SW 1271 (cell line): ENCODE measurements around the gene ERO1A.

Source experiments
- DNase-seq, 2 experiments: peaks; one replicate each; lab custom pipeline; 2025; lab: John Stamatoyannopoulos, UW

Gene ERO1A

DNA sequence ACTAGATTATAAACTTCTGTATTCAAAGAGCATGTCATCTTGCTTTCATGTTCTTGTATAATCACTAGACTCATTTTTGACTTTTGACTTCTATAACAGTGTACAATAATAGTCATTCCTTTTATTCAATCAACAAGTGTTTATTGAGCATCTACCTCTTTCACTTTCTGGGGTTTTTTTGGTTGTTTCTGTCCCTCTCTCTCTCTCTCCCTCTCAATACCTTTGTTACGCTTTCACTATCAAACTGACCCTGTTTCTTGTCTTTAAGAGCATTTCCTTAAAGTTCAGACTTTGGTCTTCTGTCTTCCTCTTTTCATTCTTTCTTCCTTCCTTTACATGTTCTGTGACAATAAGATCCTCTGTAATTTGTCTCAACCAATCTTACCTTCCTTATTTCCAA, 93.2 kb downstream of the ERO1A start:
- DNase-seq = no peak

DNA sequence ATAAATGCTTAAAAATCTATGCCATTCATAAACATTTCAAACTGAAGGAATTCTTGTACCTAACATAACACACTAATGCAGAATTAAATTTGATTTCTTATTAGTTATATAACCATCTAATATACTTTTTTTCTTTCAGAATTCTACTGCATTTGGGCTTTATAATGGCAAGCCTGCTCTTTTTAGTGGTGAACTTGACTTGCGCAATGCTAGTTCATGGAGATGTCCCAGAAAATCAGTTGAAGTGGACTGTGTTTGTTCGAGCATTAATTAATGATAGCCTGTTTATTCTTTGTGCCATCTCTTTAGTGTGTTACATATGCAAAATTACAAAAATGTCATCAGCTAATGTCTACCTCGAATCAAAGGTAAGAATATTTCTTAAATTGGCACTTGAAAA, 95.4 kb downstream of the ERO1A start:
- DNase-seq = no peak

DNA sequence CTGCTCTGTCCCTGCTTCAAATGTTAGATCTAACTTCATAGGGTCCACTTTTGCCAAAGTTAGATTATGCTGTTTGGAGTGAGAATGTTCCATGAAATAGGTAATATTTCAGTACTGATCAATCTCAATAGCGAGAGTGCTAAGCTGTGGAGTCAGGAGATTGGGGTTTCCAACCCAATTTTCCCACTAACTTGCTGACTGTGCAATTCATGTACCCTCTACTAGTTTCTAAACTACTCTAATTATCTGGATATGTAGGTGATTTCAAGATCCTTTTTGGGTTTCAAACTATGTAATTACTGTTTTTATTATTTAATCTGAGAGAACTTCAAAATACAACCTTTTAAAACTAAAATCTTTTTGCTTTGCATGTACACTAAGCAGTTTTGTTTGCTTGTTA, 96.8 kb downstream of the ERO1A start:
- no peak for DNase-seq

- no peak for DNase-seq
Observed at GRCh38 chr14:52596861-52597260, 98.5 kb downstream of the ERO1A start.

GRCh38 chr14:52596320-52596719, 99.0 kb downstream of the ERO1A start:
- DNase-seq = no peak

- DNase-seq = no peak
Observed at GRCh38 chr14:52590318-52590717, 105.0 kb downstream of the ERO1A start.
